GM15510 (cell line): ENCODE data around the gene RTL3.

Experiments
- POLR2A ChIP-seq: IDR thresholded peaks from 3 replicates; pipeline ENCODE4 v1.6.1; 2011; ENCODE audit warnings: borderline replicate concordance; ENCODE audit not compliant: insufficient read length; ENCODE audit errors: extremely low read depth

The RTL3 gene, protein sequence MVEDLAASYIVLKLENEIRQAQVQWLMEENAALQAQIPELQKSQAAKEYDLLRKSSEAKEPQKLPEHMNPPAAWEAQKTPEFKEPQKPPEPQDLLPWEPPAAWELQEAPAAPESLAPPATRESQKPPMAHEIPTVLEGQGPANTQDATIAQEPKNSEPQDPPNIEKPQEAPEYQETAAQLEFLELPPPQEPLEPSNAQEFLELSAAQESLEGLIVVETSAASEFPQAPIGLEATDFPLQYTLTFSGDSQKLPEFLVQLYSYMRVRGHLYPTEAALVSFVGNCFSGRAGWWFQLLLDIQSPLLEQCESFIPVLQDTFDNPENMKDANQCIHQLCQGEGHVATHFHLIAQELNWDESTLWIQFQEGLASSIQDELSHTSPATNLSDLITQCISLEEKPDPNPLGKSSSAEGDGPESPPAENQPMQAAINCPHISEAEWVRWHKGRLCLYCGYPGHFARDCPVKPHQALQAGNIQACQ

DNA sequence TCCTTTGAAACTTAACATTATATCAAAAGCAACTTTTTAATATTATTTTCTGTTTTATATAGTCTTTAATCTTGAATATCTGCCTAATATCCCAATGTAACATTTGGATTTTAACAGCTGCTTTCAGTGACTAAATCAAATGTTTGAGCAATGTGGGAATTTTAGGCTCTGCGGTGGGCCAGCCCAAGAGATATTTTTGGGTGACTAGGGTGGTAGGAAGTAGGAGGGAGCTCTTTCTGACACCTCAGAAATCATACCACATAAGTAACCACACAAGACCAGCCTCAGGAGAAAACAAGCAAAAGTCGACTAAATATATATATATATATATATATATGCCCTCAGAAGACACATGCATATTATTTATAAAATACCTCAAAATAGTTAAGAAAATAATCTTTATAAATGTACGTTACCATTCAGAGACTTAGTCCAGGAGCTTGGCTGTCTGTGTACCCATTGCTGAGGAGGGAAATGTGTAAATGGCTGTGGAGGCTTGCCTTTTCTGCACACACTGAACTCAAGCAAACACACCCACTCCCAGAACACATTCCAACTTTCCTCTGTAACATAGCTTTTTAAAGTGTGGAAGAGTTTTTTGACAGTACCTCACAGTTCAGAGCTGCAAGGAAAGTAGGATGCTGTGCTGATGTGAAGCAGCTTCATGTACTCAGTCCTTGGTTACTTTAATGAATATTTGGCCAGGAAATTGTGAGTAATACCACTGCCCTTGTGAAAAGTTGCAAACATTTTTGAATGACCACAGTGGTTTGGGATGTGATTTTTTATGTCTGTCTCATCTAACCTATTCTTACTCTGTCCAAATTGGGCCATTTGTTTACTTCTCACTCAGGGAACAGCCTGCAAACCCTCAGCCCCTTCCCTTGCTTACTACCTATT lies at the start of gene RTL3:
RTL3 (minus strand) TSS at position 484 of the 900 bp plus-strand sequence. CDS start 908 bp downstream, outside the sequence.
- TF ChIP-seq POLR2A: no peak

DNA sequence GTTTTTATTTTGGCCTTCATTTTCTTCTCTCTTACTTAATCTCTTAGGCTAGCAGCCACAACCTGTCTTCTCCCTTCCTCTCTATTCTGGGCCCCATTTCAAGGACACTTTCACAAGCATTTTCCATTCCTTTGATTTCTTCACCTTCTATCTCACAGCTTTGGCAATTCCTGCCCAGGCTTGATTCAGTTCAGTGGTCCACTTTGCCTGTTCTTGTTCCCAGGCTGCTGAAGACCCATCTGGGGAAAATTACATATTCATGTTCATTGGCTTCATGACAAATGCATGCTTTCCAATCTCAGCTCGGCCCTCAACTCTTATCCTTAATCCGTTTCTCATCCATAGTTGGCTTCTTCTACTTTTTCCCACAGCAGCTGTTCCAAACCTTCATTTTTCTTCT lies 49.7 kb upstream of the RTL3 start:
- TF ChIP-seq POLR2A: no peak

DNA sequence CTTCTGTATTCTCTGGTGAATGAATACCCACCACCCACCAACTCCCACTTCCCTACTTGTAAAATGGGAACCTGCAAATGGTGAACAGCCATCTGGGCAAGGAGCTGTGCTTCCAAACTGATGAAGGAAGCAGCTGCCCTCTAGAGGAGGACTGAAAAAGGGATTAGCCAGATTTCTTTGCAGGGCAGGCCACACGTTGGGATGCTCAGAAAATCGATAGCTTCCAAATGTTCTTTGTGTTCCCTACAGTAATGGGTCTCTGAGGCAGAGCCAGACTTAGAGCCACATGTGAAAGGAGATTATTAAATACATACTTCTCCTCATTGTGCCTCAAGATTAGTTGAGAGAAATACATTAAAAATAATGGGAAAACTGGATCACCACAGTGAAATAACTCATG lies 49.1 kb upstream of the RTL3 start:
- no peak for TF ChIP-seq POLR2A

GRCh38 chrX:78706071-78706470 lies 46.9 kb upstream of the RTL3 start:
- no peak for TF ChIP-seq POLR2A

DNA sequence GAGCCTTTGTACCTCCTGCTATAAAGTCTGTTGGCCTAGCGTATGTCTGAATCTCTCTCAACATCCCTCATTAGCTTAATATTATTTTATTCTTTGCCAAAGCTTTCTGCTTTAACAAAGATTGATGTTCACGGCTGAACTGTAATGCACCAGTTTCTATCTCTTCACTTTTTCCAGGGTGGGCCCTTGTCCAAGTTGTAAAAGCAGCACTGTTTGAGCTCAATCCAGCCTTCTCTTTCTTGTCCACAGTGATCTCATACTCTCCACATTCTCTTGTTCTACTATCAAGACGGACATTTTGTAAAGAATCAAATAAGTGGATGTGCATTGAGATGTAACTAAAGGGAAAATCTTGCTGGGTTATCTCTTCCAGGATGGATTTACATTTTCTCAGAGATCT lies 34.4 kb upstream of the RTL3 start:
- TF ChIP-seq POLR2A: no peak

GRCh38 chrX:78693012-78693411 lies 33.9 kb upstream of the RTL3 start:
- TF ChIP-seq POLR2A: no peak

- TF ChIP-seq POLR2A: no peak
These were observed 28.5 kb upstream of the RTL3 start for GRCh38 chrX:78687586-78687985.

DNA sequence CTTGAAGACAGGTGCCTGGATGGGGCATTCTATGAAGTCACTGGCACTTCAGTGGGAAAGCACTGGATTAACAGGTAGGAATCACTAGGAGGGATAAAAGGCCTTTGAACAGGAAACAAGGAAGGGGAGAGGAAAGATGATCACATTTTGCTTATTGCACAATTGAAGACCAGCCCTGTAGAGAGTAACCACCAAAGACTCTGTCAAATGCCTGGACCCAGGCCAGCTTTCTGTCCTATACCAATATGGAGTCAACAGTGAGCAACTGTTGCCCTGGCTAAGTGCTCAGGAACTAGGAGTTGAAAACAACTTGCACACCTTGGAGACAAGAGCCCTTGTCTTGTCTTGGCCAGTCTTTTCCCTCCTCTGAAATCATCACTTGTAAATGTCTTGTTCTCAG lies 14.1 kb upstream of the RTL3 start:
- TF ChIP-seq POLR2A: no peak

DNA sequence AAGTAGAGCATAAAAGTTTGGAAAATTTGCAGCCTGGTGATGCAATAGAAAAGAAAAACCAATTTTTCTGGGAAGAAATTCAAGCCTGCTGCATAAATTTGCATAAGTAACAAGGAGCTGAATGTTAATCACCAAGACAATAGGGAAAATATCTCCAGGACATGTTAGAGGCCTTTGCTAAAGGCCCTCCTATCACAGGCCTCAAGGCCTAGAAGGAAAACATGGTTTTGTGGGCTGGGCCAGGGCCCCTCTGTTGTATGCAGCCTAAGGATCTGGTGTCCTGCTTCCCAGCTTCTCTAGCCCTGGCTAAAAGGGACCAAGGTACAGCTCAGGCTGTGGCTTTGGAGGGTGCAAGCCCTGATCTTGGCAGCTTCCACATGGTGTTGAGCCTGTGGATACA lies 6.2 kb upstream of the RTL3 start:
- TF ChIP-seq POLR2A: no peak

DNA sequence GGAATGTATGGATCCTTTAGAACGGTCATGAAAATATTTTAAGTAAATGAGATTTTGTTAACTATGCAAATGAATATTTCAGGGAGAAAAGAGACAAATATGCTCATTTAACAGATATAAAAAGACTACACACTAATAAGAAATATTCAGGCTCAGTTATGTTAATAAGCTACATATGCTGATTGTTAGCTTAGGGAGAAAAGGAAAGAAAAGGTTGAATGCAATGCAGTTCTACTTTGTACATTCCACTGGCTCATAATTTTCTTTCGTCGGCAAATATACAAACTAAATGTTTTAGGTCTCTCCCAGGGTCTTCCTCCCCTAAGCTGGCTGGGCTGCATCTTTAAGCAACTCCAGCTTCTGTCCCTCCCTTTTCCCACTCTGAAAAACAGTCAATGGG lies 2.7 kb upstream of the RTL3 start:
- no peak for TF ChIP-seq POLR2A

DNA sequence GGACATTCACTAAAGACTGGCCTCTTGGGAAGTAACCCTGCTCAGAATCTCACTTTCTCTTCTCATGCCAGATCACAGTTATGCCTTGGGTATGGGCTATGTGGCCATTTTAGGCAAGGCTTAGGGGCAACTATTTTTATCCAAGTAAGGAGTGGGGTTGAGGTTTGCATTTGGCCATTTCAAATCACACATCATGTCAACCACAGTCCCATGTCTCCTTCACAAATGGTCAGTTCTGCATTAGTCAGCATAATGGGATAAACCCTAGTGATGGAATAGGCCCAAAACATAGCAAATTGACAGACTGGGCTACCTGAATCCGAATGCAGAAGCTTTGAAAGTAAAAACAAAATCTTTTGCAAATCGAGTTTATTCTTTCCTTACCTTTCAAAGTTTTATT lies 827 bp upstream of the RTL3 start:
- TF ChIP-seq POLR2A: no peak

- no peak for TF ChIP-seq POLR2A
These were observed 714 bp downstream of the RTL3 start for GRCh38 chrX:78658414-78658813.

- TF ChIP-seq POLR2A: no peak
These were observed 3.5 kb downstream of the RTL3 start for GRCh38 chrX:78655642-78656041.

DNA sequence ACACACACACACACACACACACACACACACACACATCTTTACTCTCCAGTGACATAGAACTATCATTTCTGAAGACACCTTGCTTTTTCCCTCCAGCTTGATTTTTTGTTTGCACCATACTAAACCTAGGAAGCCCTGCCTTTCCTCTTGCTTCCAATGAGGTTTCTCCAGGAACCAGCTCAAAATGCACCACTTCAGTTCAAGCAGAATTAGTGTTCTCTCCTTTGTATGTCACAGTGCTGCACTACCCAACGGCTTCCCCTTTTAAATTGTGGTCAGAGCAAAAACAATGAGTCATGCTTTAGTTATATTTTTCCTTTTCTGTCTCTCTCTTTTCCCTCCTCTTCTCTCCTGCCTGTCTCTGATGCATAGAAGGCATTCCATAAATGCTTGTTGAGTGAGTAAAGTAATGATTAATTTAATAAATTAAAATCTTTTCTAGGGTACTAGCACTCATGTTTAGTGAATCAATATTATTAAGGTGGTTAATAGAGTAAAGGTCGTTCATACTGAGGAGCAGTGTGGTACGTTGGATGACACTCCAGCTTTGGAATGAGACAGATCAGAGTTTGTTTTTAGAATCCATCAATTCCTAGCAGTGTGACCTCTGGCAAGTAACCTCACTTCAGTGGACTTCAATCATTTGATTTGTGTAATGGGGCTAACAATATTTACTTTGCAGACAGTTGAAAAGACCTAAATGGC lies 5.9 kb downstream of the RTL3 start:
- TF ChIP-seq POLR2A: no peak

DNA sequence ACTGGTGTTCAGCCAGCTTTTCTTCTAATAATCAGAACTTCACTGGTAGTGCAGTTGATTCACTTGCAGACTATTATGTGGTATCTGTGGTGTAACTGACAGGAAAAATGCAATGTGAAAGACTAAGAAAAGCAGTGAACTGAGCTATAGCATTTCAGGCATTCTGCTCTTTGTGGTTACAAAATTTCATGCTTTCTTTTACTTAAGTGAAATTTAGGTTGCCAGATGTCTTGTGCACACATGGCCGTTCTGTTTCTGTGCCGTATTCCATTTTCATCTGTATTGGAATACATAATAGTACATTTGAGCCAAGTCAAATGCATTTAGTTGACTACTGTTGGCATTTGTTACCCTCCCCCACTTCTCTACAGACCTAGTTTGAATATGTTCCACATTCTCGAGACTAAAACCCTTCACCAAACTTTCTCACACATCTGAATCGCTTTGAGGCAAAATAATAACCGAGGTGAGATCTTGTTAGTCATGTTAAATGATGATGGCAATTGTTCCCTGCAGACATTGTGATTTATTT lies 8.2 kb downstream of the RTL3 start:
- TF ChIP-seq POLR2A: no peak
